HS-5 (cell line): ENCODE measurements around the gene BCL2L14.

Experiments used
- DNase-seq: peaks from one replicate; pipeline ENCODE4 v3.0.0-alpha.2; 2012; ENCODE audit warnings: low read depth

BCL2L14 gene

GRCh38 chr12:12070674-12071656 is at the start of gene BCL2L14:
BCL2L14 (plus strand) TSS chr12:12070939; CDS start chr12:12079306, 8,367 bp downstream.
- no peak for DNase-seq

GRCh38 chr12:12022306-12022936 is 48.3 kb upstream of the BCL2L14 start:
- no peak for DNase-seq

DNA sequence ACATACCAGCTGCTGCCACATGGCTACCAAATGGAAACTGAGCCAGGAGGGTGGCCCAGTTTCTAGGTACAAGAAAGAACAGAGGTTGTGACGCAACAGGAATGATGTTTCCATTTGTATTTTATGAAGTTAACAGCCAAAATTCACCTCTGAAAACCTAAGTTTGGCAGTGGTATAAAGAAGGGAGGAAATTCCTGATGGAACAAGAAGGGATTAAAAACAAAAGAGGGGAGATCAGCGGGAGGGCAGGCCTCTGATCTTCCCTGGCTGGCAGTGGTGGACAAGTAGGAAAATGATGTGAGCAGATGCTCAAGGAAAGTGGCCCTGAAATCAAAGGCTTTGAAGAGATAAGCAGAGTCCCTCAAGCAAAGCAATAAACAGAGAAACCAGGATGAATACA is 47.3 kb upstream of the BCL2L14 start:
- no peak for DNase-seq

DNA sequence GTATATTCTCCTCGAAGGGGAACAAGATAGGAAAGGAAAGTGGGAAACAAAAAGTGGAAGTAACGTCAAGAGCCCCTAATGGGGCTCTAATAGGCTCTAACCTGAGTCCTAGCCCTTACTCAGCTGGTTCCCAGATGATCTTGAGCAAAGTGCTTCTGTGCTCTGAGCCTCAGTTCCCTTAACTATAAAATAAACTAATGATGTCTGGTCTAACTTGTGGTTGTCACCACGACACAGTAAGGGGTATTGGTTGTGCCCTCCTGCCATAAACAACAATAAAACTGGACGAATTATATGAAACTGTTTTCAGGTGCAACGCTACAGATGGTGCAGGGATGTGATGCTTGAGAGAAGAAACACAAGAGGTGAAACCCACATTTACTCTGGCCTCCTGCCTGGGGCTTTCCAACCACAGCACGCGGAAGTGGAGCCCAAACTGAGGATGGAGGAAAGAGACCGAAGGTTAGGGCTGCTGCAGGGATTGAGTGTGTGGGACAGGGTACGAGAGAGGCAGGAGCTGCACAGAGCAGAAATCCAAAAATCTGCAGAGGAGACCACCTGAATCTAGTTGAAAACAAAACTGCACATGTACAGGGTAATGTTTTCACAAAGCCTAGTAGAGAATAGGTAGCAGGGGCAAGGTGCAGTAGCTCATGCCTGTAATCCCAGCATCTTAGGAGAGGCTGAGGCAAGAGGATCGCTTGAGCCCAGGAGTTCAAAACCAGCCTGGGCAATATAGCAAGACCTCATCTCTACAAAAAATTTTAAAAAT is 45.6 kb upstream of the BCL2L14 start:
- DNase-seq, result no peak

- no peak for DNase-seq
These were observed 44.8 kb upstream of the BCL2L14 start for GRCh38 chr12:12025799-12026386.

DNA sequence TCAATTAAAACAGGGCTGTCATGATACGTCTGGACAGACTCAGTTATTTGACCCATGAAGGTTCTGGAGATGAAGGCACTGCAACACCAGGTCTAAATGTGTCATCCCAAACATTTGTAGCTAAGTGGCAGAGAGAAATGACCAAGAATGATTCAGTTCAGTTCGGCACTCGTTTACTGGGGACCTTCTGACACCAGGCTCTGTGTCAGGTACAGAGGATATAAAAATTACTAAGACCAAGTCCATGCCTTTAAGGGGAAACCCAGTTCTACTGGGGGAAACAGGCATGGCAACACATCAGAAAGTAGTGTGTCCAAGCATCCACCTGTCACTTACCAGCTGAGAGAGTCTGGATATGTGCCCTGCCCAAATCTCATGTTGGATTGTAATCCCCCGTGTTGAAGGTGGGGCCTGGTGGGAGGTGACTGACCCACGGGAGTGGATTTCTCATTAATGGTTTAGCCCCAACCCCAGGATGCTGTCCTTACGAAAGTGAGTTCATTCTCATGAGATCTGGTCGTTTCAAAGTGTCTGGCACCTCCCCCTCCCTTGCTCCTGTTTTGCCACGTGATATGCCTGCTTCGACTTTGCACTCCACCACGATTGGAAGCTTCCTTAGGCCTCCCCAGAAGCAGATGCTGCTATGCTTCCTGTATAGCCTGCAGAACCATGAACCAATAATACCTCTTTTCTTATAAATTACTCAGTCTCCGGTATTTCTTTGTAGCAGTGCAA is 41.9 kb upstream of the BCL2L14 start:
- no peak for DNase-seq

DNA sequence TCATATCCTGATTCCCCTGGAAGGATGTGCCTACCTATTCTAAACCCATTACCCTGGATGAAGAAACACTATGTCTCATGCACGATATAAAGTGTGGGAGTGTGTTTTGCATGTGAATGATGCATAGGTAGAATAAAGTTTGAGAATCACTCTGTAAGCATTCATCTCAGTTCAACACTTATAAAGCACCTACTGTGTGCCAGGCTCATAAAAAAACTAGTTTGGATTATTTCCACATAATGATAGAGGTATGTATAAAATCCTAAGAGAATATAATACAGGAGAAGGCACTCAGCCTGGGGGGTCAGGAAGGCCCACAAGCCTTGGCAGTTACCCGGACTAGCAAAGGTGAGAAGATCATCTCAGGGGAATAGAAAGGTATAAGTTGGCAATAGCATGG is 41.1 kb upstream of the BCL2L14 start:
- no peak for DNase-seq

DNA sequence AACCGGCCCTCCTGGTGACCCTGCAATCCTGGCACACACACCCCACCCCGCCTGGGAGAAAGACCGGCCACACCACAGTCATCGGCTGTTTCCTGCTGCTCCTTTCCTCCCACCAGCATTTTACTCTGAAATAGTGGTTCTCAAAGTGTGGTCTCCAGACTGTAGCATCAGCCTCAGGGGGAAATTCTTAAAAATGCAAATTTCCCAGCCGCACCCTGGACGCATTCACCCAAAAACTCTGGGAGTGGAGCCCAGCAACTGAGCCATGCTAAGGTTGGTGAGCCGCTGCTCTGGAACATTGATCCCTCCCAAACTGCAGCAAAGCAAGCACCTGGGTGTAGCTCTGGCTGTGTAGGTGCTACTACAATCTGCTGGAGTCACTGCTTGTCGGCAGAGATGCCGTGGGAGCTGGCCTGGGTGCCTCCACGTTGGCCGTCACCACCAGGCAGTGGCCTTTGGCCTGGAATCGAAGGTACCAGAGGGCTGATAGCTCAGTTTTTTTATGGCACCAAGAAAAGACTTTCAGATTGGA is 38.4 kb upstream of the BCL2L14 start:
- no peak for DNase-seq

- DNase-seq, result peak; percentile 72
These were observed 37.6 kb upstream of the BCL2L14 start for GRCh38 chr12:12032851-12033797.

DNA sequence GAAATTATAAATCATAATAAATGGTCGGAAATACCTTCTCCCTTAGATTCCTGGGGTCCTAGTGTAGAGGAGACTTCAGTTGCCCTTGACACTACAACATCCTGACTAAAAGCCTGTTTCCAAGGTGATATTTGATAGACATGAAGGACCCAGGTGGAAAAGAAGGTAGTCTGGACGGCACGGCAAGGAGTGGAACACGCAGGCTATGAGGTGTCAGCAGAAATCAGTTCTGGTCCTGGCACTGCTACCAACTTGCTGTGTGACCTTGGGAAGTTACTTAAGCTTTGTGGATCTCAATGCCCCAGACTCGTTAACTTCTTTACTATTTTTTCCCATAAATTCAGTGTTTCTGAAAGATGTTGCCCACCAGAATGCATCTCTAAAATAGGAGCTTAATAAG is 36.9 kb upstream of the BCL2L14 start:
- no peak for DNase-seq

DNA sequence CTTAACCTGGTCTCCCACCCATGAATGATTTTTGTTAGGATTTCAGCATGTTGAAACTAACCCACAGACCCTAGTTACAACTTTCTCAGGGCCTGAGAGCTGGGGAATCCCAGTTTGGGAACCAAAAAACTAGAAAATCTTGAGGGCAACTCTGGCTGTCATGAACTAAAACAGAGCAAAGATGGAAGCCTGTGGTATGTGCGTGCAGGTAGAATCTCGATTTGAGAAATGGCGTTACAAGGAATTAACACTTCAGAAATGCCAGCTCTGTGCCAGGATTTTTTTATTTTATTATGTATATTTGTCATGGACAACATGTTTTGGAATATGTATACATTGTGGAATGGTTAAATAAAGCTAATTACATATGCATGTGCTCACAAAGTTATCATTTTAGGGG is 36.4 kb upstream of the BCL2L14 start:
- DNase-seq, result no peak

DNA sequence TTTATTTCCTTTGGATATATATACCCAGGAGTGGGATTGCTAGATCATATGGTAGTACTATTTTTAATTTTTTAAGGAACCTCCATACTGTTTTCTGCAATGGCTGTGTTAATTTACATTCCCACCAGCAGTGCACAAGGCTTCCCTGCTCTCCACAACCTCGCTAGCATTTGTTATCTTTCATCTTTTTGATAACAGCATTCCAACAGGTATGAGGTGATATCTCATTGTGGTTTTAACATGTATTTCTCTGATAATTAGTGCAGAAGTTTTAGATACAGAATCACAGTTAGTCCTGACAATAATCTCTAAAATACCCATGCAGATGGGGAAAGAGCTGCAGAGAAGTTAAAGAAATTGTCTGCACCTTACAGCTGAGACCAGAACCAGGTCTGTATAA is 35.5 kb upstream of the BCL2L14 start:
- DNase-seq, result no peak

- DNase-seq, result no peak
These were observed 33.8 kb upstream of the BCL2L14 start for GRCh38 chr12:12036901-12037300.

DNA sequence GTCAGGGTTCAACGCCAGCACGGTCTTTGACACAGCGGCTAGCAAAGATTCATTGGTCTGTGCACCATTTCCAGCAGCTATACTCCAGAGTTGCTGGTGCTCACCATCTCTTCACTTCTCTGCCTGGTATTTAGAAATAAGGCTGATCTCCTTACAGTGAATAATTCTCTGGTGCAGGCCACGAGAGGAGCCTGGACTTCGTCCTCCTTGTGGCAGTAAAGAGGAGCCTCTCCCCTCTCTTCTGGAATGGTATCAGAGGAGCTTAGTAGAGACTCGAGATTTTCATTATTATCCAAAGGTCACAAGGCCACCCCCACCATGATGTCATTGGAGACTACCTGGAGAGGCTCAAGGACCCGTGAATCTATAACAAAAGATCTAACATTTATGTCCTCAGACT is 30.8 kb upstream of the BCL2L14 start:
- no peak for DNase-seq

DNA sequence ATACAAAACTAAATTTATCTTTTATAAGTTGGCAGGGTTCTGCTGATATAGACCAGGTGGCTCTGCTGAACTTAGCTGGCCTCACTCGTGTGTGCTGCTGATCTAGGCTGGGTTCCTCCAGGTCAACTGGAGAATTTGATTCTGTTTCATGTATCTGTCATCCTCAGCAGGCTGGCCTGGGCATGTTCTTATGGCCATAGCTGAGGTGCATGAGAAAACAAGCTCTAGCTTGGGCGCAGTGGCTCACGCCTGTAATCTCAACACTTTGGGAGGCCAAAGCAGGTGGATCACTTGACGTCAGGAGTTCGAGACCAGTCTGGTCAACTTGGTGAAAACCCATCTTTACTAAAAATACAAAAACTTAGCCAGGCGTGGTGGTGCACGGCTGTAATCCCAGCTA is 24.3 kb upstream of the BCL2L14 start:
- DNase-seq, result no peak

DNA sequence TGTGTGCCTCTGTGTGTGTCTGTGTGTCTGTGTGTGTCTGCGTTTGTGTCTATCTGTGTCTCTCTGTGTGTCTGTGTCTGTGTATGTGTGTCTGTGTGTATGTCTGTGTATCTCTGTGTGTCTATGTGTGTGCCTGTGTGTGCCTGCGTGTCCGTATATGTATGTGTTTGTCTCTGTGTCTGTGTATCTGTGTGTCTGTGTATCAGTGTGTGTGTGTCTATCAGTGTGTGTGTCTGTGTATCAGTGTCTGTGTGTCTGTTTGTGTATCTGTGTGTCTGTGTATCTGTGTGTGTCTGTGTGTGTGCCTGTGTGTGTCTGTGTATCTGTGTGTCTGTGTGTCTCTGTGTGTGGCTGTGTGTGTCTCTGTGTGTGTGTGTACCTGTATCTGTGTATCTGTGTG is 23.1 kb upstream of the BCL2L14 start:
- DNase-seq, result no peak

- no peak for DNase-seq
These were observed 22.5 kb upstream of the BCL2L14 start for GRCh38 chr12:12048266-12048665.

GRCh38 chr12:12048714-12049113 is 22.0 kb upstream of the BCL2L14 start:
- DNase-seq, result no peak

DNA sequence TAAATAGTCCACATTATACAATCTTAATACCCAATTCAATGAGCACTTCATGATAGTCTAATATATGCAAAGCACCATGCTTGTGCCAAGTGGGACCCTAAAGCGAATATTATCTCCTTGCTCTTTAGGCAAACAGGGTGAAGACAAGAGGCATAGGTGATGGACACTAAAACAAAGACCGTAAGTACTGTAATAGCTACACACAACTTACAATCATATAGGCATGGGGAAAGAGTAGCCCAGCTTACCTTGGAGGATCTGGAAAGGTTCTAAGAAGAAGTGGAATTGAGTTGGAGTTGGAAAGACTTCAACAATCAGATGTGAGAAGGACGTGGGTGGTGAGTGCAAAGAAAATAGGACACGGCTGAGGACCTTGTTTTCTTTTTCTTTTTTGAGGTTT is 19.1 kb upstream of the BCL2L14 start:
- no peak for DNase-seq

- DNase-seq, result no peak
These were observed 15.7 kb upstream of the BCL2L14 start for GRCh38 chr12:12054993-12055392.
